Measurements from ENCODE around the gene SLC16A10. TPM values are rescaled to one million over a fixed set of nuclear protein-coding genes. Genes with fewer than 3 reads are reported as not detected.
"Not testable (repeated sequence)": the region's sequence is repeated elsewhere in the genome, so short reads cannot be mapped to it uniquely, and the experiment has no call there.

The SLC16A10 gene
- total RNA-seq, 1 donor from 2014 or later, result 32.2 TPM

DNA sequence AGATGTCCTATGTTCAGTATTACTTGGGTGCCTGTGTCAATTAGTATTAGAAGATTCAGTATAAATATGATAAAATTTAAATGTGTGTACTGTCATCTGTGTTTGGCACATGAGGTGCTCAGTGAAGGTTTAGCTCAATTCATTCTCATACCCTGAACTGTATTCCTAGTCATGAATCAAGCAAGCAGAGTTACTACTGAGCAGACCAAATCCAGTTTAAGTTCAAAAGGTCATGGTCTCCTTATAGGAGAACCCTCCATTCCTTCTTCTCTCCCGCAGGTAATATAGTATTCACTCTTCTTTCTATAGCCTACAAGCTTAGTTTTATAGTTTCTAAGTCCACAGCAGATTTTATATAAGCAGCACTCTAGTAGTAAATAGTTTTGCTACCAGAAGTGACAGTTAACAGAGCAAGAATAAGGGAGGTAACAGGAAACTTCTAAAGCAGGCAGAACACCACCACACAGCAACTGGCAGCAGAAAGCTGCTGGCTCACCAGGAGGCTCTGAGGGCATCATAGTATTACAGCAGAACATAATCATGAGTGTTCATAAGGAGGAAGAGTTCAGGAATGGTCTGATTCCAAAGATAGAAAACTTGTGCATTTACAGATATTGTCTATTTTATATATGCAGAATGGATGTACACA, 133.2 kb downstream of the SLC16A10 start:
- no peak for DNase-seq

DNA sequence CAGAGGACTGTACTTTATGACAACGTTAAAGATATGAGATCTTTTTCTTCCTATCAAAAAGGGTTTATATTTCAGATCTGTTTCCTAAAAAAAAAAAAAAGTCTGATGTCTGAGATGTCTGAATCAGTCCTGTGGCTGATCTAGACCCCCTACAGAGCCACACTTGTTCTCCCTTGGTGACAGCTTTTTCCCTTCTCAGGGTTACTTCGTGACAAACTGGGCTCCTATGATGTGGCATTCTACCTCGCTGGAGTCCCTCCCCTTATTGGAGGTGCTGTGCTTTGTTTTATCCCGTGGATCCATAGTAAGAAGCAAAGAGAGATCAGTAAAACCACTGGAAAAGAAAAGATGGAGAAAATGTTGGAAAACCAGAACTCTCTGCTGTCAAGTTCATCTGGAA, 134.5 kb downstream of the SLC16A10 start:
- no peak for DNase-seq

GRCh38 chr6:111222341-111222740, 135.0 kb downstream of the SLC16A10 start:
- DNase-seq, result no peak

- DNase-seq, result no peak
These were observed 140.8 kb downstream of the SLC16A10 start for GRCh38 chr6:111228094-111228493.

- DNase-seq, result no peak
These were observed 143.2 kb downstream of the SLC16A10 start for GRCh38 chr6:111230351-111231089.

GRCh38 chr6:111231090-111231459, 143.8 kb downstream of the SLC16A10 start:
- no peak for DNase-seq

DNA sequence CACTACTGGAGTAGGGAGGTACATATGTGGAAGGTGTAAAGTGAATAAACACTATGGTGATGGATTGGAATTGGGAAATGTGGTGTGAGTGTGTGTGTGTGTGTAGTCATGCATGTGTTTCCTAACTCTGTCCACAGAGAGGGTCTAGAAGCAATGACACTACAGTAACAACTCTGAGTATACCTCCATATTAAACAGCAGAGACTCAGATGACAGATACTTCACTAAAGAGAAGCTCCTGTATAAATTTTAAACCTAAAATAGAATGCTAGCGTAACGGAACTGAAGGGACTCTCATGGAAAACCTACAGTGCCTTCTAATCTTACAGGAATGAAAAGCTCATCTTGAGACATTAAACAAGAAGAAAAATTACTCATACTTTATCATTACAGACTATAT, 150.5 kb downstream of the SLC16A10 start:
- no peak for DNase-seq

GRCh38 chr6:111238464-111239119, 151.3 kb downstream of the SLC16A10 start:
- DNase-seq, result no peak

DNA sequence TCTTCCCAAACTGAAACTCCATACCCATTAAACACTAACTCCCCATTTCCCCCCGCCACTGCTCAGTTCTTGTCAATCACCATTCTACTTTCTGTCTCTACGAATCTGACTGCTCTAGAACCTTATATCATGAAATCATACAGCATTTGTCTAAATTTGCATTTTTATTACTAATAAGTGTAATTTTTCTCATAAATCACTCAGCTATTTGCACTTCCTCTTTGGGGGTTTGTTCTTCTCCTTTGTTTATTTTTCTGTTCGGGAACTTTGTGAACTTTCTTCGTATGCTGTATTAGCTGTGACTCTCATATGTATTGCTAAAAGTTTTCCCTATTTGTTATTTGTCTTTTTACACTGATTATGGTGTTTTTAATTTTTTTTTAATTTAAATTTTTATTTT, 152.2 kb downstream of the SLC16A10 start:
- no peak for DNase-seq

DNA sequence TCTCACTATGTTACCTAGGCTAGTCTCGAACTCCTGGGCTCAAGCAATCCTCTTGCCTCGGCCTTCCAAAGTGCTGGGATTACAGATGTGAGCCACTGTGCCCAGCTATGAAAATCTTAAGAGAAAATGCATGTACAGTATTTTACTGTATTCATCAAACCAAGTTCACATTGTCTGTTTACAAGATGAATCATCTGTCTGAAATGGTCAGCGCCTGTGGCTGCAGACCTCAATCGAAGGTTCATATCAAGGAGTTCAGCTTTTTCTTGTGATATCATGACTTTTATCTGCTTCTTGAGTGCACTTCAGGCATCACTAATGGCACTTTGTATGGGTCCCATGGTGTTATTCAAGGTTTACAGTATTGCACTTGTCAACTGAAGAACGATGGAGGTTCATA, 155.1 kb downstream of the SLC16A10 start:
- no peak for DNase-seq

- peak; percentile 37 for DNase-seq
These were observed 155.8 kb downstream of the SLC16A10 start for GRCh38 chr6:111243095-111243494.

DNA sequence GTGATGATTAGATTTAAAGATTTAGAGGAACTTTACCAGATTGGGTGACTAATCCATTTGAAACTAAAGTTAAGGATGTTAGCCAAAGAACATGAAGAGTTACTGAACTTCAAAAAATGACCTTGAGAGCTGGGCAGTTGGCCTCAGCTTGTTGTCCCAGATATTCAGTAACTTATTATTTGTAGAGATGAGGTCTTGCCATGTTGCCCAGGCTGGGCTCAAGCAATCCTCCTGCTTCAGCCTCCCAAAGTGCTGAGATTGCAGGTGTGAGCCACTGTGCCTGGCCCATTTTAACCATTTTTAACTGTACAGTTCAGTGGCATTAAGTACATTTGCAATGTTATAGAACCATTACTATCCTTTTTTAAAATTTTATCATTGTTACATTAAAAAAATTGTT, 161.5 kb downstream of the SLC16A10 start:
- DNase-seq, result no peak

- DNase-seq, result no peak
These were observed 163.6 kb downstream of the SLC16A10 start for GRCh38 chr6:111250791-111251354.

- no peak for DNase-seq
These were observed 165.4 kb downstream of the SLC16A10 start for GRCh38 chr6:111252726-111253125.

- no peak for DNase-seq
These were observed 166.9 kb downstream of the SLC16A10 start for GRCh38 chr6:111254004-111254778.

DNA sequence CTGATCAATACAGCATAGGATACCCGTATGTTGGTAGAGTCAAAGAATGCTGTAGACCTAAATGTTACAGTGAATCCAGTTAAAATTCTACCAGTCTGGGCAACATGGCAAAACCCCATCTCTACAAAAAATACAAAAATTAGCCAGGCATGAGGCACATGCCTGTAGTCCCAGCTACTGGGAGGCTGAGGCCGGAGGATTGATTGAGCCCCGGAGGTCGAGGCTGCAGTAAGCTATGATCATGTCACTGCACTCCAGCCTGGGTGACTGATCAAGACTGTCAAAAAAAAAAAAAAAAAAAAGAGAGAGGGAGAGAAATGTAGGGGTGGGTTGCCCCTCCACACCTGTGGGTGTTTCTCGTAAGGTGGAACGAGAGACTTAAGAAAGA, 167.5 kb downstream of the SLC16A10 start:
- DNase-seq, result no peak

- not testable (repeated sequence) for DNase-seq
These were observed 168.5 kb downstream of the SLC16A10 start for GRCh38 chr6:111255838-111256237.

GRCh38 chr6:111256646-111257045, 169.3 kb downstream of the SLC16A10 start:
- no peak for DNase-seq

DNA sequence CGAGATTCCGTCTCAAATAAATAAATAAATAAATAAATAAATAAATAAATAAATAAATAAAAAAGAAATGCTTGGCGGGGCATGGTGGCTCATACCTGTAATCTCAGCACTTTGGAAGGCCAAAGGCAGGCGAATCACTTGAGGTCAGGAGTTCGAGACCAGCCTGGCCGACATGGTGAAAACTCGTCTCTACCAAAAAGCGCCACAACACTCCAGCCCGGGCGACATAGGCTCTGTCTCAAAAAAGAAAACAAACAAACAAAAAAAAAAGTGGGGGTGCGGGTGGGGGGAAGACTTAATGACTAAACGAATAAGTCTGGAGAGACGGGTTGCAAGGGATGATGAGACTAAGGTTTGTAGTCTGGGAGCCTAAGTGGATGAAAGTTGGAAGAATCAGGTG, 170.7 kb downstream of the SLC16A10 start:
- DNase-seq, result no peak

GRCh38 chr6:111258615-111259088, 171.3 kb downstream of the SLC16A10 start:
- DNase-seq, result no peak

DNA sequence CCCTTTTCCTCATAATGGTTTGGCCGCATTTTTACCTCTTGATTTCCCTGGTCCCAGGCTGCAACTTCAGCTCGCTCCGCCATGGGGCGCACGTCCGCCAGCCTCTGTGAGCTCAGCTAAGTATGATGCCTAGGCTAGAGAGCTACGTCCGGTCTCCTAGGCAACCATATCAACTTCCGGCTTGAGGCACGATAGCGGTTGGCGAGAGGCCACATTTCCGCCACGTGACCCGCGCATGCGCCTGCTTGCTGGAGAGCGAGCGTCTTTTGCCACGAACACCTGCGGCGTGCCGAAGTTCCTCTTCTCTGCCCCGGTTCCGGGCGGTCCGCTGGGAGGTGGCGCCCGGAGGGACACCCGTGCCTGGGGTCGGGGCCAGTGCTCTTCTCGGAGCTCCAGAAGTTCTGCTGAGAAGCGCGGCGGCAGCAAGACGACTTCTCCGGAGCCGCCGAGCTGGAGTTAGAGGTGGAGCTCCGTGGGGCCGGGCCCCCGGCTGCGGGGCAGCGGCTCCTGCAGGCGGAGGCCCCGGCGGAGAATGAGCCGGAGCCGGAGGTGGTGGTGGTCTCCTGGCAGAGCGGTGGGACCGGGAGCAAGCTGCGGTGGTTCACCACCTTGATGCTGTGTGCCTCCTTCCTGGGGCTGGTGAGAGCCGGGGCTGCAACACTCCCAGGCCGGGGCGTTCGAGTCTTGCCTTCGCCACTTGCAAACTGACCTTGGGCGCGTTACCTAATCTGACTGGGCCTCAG, 172.0 kb downstream of the SLC16A10 start:
- peak; percentile 100 for DNase-seq
